Measurements from ENCODE around the gene ME2.
A peak's percentile ranks its signal among the peaks of the same experiment; 100 is the strongest.

GRCh38 chr18:50896093-50896492 lies 17.2 kb downstream of the ME2 start:
- TF ChIP-seq POLR2A (IDR thresholded peaks at IDR 0.05) (no peak), POLR2AphosphoS5 (IDR thresholded peaks at IDR 0.05) (peak in 2 of 3 donors; percentile 13 to 67)
- TF ChIP-seq, protein P1, sequence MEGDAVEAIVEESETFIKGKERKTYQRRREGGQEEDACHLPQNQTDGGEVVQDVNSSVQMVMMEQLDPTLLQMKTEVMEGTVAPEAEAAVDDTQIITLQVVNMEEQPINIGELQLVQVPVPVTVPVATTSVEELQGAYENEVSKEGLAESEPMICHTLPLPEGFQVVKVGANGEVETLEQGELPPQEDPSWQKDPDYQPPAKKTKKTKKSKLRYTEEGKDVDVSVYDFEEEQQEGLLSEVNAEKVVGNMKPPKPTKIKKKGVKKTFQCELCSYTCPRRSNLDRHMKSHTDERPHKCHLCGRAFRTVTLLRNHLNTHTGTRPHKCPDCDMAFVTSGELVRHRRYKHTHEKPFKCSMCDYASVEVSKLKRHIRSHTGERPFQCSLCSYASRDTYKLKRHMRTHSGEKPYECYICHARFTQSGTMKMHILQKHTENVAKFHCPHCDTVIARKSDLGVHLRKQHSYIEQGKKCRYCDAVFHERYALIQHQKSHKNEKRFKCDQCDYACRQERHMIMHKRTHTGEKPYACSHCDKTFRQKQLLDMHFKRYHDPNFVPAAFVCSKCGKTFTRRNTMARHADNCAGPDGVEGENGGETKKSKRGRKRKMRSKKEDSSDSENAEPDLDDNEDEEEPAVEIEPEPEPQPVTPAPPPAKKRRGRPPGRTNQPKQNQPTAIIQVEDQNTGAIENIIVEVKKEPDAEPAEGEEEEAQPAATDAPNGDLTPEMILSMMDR (IDR thresholded peaks at IDR 0.05): no peak

Measured in stomach (tissue), 4 donors.